Measurements from ENCODE around the gene NADSYN1. TPM values are rescaled to one million over a fixed set of nuclear protein-coding genes. Genes with fewer than 3 reads are reported as not detected.

Gene NADSYN1
- total RNA-seq, 4 donors from 2014 or later = 42.9 to 78.2 (median 64.1) TPM

DNA sequence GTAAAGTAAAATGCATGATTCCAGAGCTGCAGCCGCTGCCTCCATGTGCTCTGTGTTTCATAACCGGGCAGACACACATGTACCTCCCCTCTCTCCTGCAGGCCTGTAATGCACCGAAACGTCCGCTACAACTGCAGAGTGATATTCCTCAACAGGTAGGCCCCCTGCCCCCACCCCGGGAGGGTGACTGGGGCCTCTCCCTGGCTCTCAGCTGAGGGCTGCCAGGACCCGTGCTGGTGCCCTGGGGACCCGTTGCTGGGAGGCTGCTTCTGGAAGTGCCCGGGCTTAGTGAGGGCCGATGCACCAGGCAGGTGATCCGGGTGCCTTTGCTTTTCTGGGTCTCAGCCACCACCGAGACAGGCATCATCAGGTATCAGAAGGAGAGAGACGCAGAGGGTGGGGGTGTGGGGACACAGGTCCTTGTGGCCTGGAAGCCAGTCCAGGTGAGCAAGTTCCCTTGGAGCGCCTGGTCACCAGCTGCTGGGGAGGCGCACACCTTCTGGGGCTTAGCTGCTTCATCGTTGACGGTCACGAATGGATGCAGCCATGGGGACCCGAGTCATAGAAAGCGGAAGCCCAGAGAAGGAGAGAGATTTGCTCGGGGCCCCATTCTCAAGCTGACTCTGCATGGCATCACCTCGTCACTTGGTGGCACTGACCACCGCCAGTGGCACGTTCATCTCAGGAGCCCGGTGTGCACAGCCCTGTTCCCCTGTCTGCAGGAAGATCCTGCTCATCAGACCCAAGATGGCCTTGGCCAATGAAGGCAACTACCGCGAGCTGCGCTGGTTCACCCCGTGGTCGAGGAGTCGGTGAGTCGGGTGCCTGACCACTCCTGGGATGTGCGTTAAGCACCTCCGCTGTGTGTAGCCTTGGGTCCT lies 10.6 kb downstream of the NADSYN1 start:
- ATAC-seq (ENCODE audit: low FRiP score) (no peak), DNase-seq (ENCODE audit: low spot score) (no peak)
- TF ChIP-seq, protein P1, sequence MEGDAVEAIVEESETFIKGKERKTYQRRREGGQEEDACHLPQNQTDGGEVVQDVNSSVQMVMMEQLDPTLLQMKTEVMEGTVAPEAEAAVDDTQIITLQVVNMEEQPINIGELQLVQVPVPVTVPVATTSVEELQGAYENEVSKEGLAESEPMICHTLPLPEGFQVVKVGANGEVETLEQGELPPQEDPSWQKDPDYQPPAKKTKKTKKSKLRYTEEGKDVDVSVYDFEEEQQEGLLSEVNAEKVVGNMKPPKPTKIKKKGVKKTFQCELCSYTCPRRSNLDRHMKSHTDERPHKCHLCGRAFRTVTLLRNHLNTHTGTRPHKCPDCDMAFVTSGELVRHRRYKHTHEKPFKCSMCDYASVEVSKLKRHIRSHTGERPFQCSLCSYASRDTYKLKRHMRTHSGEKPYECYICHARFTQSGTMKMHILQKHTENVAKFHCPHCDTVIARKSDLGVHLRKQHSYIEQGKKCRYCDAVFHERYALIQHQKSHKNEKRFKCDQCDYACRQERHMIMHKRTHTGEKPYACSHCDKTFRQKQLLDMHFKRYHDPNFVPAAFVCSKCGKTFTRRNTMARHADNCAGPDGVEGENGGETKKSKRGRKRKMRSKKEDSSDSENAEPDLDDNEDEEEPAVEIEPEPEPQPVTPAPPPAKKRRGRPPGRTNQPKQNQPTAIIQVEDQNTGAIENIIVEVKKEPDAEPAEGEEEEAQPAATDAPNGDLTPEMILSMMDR (IDR thresholded peaks at IDR 0.05) = no peak

DNA sequence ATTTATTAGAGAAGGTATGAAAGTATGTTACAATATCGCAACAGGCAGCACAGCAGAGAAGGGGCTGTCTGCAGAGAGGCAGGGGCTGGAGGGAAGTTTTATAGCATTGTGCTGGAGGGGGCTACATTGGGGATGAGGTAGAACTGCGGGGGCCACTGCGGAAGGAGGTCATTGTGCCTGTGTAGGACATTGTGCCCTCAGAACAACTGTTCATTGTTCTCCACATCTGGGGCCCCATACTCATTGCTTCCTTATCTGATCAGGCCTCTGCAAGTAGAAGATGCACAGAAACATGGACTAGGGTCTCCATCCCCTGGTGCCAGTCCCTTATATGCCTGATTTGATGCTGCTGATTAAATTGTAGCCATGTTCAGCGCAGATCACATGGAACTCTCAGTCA lies 12.1 kb downstream of the NADSYN1 start:
- TF ChIP-seq, protein P1 (IDR thresholded peaks at IDR 0.05) = no peak
- DNase-seq (ENCODE audit: low spot score) = no peak
- no peak for ATAC-seq (ENCODE audit: low FRiP score)

DNA sequence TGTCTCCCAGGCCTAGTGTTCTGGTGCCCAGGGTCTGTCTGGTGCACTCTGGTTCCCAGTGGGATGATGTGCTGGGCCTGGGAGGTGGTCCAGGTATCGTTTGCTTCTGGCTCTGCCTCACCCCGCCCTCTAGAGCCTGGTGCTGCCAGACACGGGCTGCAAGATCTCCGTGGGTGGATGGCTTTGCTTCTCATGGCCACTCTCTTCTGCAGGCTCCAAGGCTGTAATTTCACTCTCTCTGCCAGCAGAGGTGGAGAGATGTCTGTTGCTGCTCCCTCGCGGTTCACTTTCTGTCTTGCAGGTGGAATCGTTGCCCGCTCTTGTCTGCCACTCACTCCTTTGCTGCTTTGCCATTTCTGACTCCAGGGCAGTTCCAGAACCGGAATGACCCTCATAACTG lies 13.4 kb downstream of the NADSYN1 start:
- TF ChIP-seq, protein P1 (IDR thresholded peaks at IDR 0.05) = peak in 1 of 3 donors; percentile 8
- peak; percentile 91 for ATAC-seq (ENCODE audit: low FRiP score)
- DNase-seq (ENCODE audit: low spot score) = no peak

DNA sequence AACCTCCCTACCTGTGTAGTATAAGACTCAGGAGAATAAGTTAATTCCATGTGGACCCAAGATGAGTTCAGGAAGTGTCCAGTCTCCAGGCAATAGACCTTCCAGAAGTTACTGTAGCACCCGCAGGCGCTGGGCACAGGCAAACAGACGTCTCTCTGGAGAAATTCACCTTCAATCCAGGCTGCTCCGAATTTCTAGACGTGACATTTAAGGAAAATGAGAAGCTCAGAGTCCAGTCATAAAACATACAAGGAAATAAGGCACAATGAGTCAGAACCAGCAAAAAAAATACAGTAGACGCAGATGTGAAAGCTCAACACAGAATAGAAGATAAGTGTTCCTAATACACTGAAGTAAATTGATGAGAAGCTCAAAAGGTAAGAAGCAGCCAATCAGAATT lies 14.2 kb downstream of the NADSYN1 start:
- ATAC-seq (ENCODE audit: low FRiP score) (no peak), DNase-seq (ENCODE audit: low spot score) (no peak)
- TF ChIP-seq, protein P1 (IDR thresholded peaks at IDR 0.05) = no peak

DNA sequence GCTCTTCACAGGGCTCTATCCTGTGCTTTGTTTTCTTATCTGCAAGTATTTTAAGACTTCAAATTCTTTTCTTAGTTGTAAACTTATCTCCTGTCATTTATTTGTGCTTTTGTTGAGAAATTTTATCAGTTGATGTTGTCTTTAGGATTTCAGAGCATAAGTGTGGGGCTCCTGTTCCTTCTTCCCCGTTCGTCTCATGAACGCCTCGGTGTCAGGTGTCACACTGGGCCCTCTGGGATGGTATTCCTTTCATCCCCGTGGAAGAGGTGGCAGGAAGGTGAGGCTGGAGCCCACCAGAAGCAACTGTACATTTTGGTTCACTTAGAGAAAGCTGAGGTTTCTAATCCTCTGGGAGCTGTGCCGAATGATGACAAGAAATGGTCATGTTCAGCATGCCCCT lies 17.9 kb downstream of the NADSYN1 start:
- ATAC-seq (ENCODE audit: low FRiP score) = no peak
- DNase-seq (ENCODE audit: low spot score) = no peak
- TF ChIP-seq, protein P1 (IDR thresholded peaks at IDR 0.05) = no peak

DNA sequence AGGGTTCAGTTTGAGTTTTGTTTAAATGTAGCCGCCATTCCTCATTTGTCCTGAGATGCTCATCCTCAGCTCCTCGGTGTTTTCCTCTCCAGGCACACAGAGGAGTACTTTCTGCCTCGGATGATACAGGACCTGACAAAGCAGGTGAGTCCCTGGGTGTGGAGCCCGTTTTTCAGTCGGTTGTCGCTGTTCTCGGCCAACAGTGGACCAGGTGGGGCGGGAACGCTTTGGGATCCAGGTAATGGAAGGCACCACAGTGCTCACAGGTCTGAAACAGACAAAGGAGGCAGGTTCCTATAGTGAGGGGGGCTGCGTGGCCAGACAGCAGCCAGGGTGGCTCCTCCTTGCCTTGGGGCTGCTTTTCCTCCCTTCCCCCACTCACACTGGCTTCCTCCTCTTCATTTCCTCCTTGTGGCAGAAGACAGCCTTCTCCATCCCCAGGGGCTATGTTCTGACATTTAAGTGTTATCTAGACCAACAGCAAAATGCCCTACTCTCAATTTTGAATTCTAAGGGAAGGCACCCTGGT lies 19.4 kb downstream of the NADSYN1 start:
- DNase-seq (ENCODE audit: low spot score) (no peak), ATAC-seq (ENCODE audit: low FRiP score) (no peak)
- TF ChIP-seq, protein P1 (IDR thresholded peaks at IDR 0.05) = no peak
